ENCODE results near the gene TIMD4. TPM values are rescaled to one million over a fixed set of nuclear protein-coding genes. Genes with fewer than 3 reads are reported as not detected.

The TIMD4 gene
- total and polyA plus RNA-seq, 2 of the 4 experiments (the other 2 are of a cell fraction): not detected

DNA sequence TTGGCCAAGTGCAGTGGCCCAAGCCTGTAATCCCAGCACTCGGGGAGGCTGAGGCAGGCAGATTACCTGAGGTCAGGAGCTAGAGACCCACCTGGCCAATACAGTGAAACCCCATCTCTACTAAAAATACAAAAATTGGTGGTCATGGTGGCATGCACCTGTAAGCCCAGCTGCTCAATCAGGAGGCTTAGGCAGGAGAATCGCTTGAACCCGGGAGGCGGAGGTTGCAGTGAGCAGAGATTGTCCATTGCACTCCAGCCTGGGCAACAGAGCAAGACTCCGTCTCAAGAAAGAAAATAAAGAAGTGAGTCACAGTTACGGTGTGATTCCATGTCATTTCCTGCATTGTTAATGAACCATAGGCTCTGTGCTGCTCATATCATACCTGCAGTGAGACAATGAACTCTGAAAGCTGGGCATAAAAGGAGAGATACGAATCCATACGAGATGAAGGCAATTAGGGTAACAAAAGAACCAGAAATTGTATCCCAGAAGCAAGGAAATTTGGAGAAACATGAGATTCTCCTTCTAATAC is 44.6 kb downstream of the TIMD4 start:
- no peak overlapping the region for H2BK15ac ChIP-seq (ENCODE audit: low read depth, low read length)
- ChIA-PET CTCF (no interaction called here), POLR2A (ENCODE audit: unreplicated experiment) (no interaction called here)
- intact Hi-C loops (cut with micrococcal nuclease) (no loop called here), in situ Hi-C loops (cut with MboI; ENCODE audit: low sequenced_read_pairs) (no loop called here), dilution Hi-C loops (cut with HindIII; ENCODE audit: low sequenced_read_pairs, unreplicated experiment) (no loop called here)
- no peak overlapping the region for H3K56ac ChIP-seq (ENCODE audit: extremely low read depth, insufficient read depth, low read length)
- H3K14ac ChIP-seq (replicated peaks; ENCODE audit: low read depth, low read length): no peak overlapping the region
- H3K36me3 ChIP-seq (ENCODE audit: control insufficient read depth, insufficient read depth, low read length): no peaks in the 10 kb centered on the region
- no peak overlapping the region for H3K18ac ChIP-seq (ENCODE audit: low read depth, low read length)
- H3K4ac ChIP-seq (ENCODE audit: low read depth, low read length): no peak overlapping the region
- no peak overlapping the region for H3K23ac ChIP-seq (ENCODE audit: low read depth, low read length)
- peaks cover 2% of the 10 kb centered on the region for H3K9me3 ChIP-seq (ENCODE audit: control insufficient read depth, insufficient read depth, low read length)
- H2BK20ac ChIP-seq (ENCODE audit: low read depth, low read length): no peak overlapping the region
- no TSS peak for BruUV-seq (replicated peaks)
- H2BK5ac ChIP-seq (ENCODE audit: low read depth, low read length, poor library complexity, severe bottlenecking): no peak overlapping the region
- no peak overlapping the region for H4K5ac ChIP-seq (ENCODE audit: low read depth, low read length)
- no peaks in the 10 kb centered on the region for H3K27me3 ChIP-seq (ENCODE audit: control insufficient read depth, insufficient read depth, low read length)
- H2BK120ac ChIP-seq (ENCODE audit: low read depth, low read length): no peak overlapping the region
- no peak overlapping the region for H3K9ac ChIP-seq (ENCODE audit: low read depth, low read length)
- TF ChIP-seq, protein P1, sequence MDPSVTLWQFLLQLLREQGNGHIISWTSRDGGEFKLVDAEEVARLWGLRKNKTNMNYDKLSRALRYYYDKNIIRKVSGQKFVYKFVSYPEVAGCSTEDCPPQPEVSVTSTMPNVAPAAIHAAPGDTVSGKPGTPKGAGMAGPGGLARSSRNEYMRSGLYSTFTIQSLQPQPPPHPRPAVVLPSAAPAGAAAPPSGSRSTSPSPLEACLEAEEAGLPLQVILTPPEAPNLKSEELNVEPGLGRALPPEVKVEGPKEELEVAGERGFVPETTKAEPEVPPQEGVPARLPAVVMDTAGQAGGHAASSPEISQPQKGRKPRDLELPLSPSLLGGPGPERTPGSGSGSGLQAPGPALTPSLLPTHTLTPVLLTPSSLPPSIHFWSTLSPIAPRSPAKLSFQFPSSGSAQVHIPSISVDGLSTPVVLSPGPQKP (IDR thresholded peaks at IDR 0.05; ENCODE audit: borderline replicate concordance, low read depth, low read length): no peak
- no peak overlapping the region for H3K4me2 ChIP-seq (ENCODE audit: low read depth, low read length)
- H3K27ac ChIP-seq (ENCODE audit: insufficient read depth, low read length): no peak overlapping the region
- H4K20me1 ChIP-seq (ENCODE audit: insufficient read depth, low read length): no peaks in the 10 kb centered on the region
- no peak overlapping the region for H4K8ac ChIP-seq (ENCODE audit: low read depth in 2 of 2, low read length in 2 of 2)
- H3K79me1 ChIP-seq (ENCODE audit: low read depth in 1 of 2, low read length in 2 of 2): no peaks in the 10 kb centered on the region
- H3K9me1 ChIP-seq (ENCODE audit: insufficient read depth, low read length): no peaks in the 10 kb centered on the region
- WGBS, 2 experiments (ENCODE audit: extremely low coverage in 2 of 2, insufficient read length in 1 of 2): 67% methylated on average over 1 of the region's 8 CpGs; no CpG with 5 or more reads in 1 of the 2 experiments
- no peaks in the 10 kb centered on the region for H3K4me1 ChIP-seq (ENCODE audit: control insufficient read depth, insufficient read depth, low read length)
- no peak overlapping the region for H2AK9ac ChIP-seq (replicated peaks; ENCODE audit: low read depth, low read length, poor library complexity)
- DNase-seq (no peak), ATAC-seq (ENCODE audit: low read depth) (no peak)
- no peak overlapping the region for H3K4me3 ChIP-seq (ENCODE audit: insufficient read depth, low read depth, low read length)
- no peak overlapping the region for H4K91ac ChIP-seq (ENCODE audit: insufficient read depth, low read depth, low read length)
- no peak overlapping the region for H2AFZ ChIP-seq (replicated peaks; ENCODE audit: low read length, poor library complexity)
- H2AK5ac ChIP-seq (ENCODE audit: low read depth, low read length): no peak overlapping the region
